ENCODE results near the gene PTPRG. TPM values are rescaled to one million over a fixed set of nuclear protein-coding genes. Genes with fewer than 3 reads are reported as not detected.

Gene PTPRG
- polyA plus RNA-seq, 3 donors, result not detected

GRCh38 chr3:62265528-62265927 is 704.2 kb downstream of the PTPRG start:
- peaks cover 0 to 5% (median 0%) of the 10 kb centered on the region in 7 donors for H3K9me3 Mint-ChIP-seq
- no peaks in the 10 kb centered on the region for H3K27me3 ChIP-seq (ENCODE audit: control insufficient read depth in 2 of 2, insufficient read depth in 2 of 2, low read length in 2 of 2)
- DNase-seq, result no peak
- H3K9me3 ChIP-seq (replicated peaks in 1 of 2; ENCODE audit: control insufficient read depth in 1 of 2, insufficient read depth in 1 of 2, low read length in 2 of 2), result no peaks in the 10 kb centered on the region
- H3K9ac ChIP-seq (ENCODE audit: insufficient read depth, low read length, poor library complexity, severe bottlenecking), result no peak overlapping the region
- no peak overlapping the region for H3K27ac Mint-ChIP-seq
- H3K4me3 ChIP-seq (replicated peaks in 1 of 3; ENCODE audit: low read depth in 2 of 3, low read length in 3 of 3), result no peak overlapping the region
- no peaks in the 10 kb centered on the region for H3K4me1 ChIP-seq (ENCODE audit: control insufficient read depth in 1 of 2, insufficient read depth in 2 of 2, low read length in 2 of 2)
- WGBS (ENCODE audit: insufficient coverage), result no CpG with 5 or more reads among the region's 1 CpG
- no peaks in the 10 kb centered on the region for H3K36me3 Mint-ChIP-seq
- no peaks in the 10 kb centered on the region for H3K79me2 ChIP-seq (ENCODE audit: insufficient read depth, low read length)
- H2AFZ ChIP-seq (ENCODE audit: insufficient read depth, low read depth, low read length, poor library complexity, severe bottlenecking), result no peak overlapping the region
- H3K27ac ChIP-seq (ENCODE audit: low read depth in 1 of 2, low read length in 2 of 2), result no peak overlapping the region
- intact Hi-C loops (cut with micrococcal nuclease), result no loop called here
- TF ChIP-seq, protein P1, sequence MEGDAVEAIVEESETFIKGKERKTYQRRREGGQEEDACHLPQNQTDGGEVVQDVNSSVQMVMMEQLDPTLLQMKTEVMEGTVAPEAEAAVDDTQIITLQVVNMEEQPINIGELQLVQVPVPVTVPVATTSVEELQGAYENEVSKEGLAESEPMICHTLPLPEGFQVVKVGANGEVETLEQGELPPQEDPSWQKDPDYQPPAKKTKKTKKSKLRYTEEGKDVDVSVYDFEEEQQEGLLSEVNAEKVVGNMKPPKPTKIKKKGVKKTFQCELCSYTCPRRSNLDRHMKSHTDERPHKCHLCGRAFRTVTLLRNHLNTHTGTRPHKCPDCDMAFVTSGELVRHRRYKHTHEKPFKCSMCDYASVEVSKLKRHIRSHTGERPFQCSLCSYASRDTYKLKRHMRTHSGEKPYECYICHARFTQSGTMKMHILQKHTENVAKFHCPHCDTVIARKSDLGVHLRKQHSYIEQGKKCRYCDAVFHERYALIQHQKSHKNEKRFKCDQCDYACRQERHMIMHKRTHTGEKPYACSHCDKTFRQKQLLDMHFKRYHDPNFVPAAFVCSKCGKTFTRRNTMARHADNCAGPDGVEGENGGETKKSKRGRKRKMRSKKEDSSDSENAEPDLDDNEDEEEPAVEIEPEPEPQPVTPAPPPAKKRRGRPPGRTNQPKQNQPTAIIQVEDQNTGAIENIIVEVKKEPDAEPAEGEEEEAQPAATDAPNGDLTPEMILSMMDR (IDR thresholded peaks at IDR 0.05), result no peak
- no peak overlapping the region for H3K4me2 ChIP-seq (replicated peaks; ENCODE audit: extremely low read depth, low read length, poor library complexity, severe bottlenecking)
- no peaks in the 10 kb centered on the region for H4K20me1 ChIP-seq (ENCODE audit: insufficient read depth, low read length)
- no peak overlapping the region for H3K4me3 Mint-ChIP-seq
- no peaks in the 10 kb centered on the region for H3K4me1 Mint-ChIP-seq
- peaks cover 2 to 4% (median 2%) of the 10 kb centered on the region in 3 donors for H3K27me3 Mint-ChIP-seq (ENCODE audit: low read depth in 3 of 3)
- H3K36me3 ChIP-seq (replicated peaks in 1 of 2; ENCODE audit: control insufficient read depth in 1 of 2, insufficient read depth in 2 of 2, low read length in 2 of 2), result no peaks in the 10 kb centered on the region

GRCh38 chr3:62266668-62267283 is 705.4 kb downstream of the PTPRG start:
- no peaks in the 10 kb centered on the region for H3K79me2 ChIP-seq (ENCODE audit: insufficient read depth, low read length)
- no peak overlapping the region for H3K4me3 ChIP-seq (replicated peaks in 1 of 3; ENCODE audit: low read depth in 2 of 3, low read length in 3 of 3)
- no peak overlapping the region for H3K27ac ChIP-seq (ENCODE audit: low read depth in 1 of 2, low read length in 2 of 2)
- H3K36me3 ChIP-seq (replicated peaks in 1 of 2; ENCODE audit: control insufficient read depth in 1 of 2, insufficient read depth in 2 of 2, low read length in 2 of 2), result no peaks in the 10 kb centered on the region
- H3K4me2 ChIP-seq (replicated peaks; ENCODE audit: extremely low read depth, low read length, poor library complexity, severe bottlenecking), result no peak overlapping the region
- H3K27me3 Mint-ChIP-seq (ENCODE audit: low read depth in 3 of 3), result peaks cover 0 to 4% (median 2%) of the 10 kb centered on the region in 3 donors
- H3K9me3 Mint-ChIP-seq, result peaks cover 0 to 5% (median 0%) of the 10 kb centered on the region in 7 donors
- H3K36me3 Mint-ChIP-seq, result no peaks in the 10 kb centered on the region
- H4K20me1 ChIP-seq (ENCODE audit: insufficient read depth, low read length), result no peaks in the 10 kb centered on the region
- no peak overlapping the region for H2AFZ ChIP-seq (ENCODE audit: insufficient read depth, low read depth, low read length, poor library complexity, severe bottlenecking)
- no peaks in the 10 kb centered on the region for H3K9me3 ChIP-seq (replicated peaks in 1 of 2; ENCODE audit: control insufficient read depth in 1 of 2, insufficient read depth in 1 of 2, low read length in 2 of 2)
- H3K27ac Mint-ChIP-seq, result no peak overlapping the region
- TF ChIP-seq, protein P1 (IDR thresholded peaks at IDR 0.05), result no peak
- no peaks in the 10 kb centered on the region for H3K4me1 ChIP-seq (ENCODE audit: control insufficient read depth in 1 of 2, insufficient read depth in 2 of 2, low read length in 2 of 2)
- no peak overlapping the region for H3K9ac ChIP-seq (ENCODE audit: insufficient read depth, low read length, poor library complexity, severe bottlenecking)
- no peak for DNase-seq
- intact Hi-C loops (cut with micrococcal nuclease), result no loop called here
- no peaks in the 10 kb centered on the region for H3K4me1 Mint-ChIP-seq
- no peaks in the 10 kb centered on the region for H3K27me3 ChIP-seq (ENCODE audit: control insufficient read depth in 2 of 2, insufficient read depth in 2 of 2, low read length in 2 of 2)
- no peak overlapping the region for H3K4me3 Mint-ChIP-seq
